Epithelial cell of proximal tubule (primary cell): Measurements from ENCODE around the gene TGM3. TPM values are rescaled to one million over a fixed set of nuclear protein-coding genes. Genes with fewer than 3 reads are reported as not detected.

Experiments used
- DNase-seq: peaks from one replicate; pipeline ENCODE4 v3.0.0-alpha.2; 2011; ENCODE audit warnings: low read depth
- H3K4me3 ChIP-seq: 2 replicates; pipeline ENCODE4 v1.5.1; 2011; ENCODE audit warnings: low read depth, mild to moderate bottlenecking, low read length
- total RNA-seq: library from RNA; depleted of rRNA; stranded (reverse); fragments of >200 nt; gene quantifications from 2 replicates; pipeline ENCODE4 v1.2.3, GENCODE V29; 2015
- TF ChIP-seq, protein P1 (sequence below): conservative IDR thresholded peaks from 2 replicates; pipeline ENCODE4 v1.5.1; 2012; ENCODE audit warnings: low read depth, mild to moderate bottlenecking, low read length

Gene TGM3
- total RNA-seq, 1 donor from 2014 or later: not detected

DNA sequence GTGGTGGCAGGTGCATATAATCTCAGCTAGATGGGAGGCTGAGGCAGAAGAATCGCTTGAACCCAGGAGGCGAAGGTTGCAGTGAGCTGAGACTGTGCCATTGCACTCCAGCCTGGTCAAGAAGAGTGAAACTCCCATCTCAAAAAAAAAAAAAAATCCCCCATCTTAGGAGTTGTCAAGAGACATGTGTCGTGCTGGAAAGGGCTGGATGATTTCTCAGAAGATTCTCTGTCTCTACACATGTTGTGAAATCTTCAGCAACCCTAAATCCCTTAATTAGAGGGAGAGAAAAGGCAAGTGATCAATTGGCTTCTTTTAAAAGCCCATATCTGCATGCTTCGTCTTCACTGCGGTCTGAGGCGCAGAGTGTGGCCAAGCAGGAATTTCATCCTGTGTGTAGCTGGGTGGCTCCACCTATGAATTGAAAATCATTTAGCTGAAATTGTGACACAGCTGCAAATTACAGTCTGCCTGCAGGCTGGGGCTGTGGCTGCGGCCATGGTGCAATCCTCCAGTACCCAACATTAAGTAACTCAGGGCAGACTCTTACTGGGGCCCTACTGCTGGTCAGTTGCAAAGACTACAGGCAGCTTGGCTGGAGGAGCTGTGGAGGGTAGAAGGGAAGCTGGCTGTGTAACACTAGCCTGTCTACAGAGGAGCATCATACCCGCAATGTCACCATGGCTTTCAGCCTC, 3.2 kb upstream of the TGM3 start:
- TF ChIP-seq, protein P1, sequence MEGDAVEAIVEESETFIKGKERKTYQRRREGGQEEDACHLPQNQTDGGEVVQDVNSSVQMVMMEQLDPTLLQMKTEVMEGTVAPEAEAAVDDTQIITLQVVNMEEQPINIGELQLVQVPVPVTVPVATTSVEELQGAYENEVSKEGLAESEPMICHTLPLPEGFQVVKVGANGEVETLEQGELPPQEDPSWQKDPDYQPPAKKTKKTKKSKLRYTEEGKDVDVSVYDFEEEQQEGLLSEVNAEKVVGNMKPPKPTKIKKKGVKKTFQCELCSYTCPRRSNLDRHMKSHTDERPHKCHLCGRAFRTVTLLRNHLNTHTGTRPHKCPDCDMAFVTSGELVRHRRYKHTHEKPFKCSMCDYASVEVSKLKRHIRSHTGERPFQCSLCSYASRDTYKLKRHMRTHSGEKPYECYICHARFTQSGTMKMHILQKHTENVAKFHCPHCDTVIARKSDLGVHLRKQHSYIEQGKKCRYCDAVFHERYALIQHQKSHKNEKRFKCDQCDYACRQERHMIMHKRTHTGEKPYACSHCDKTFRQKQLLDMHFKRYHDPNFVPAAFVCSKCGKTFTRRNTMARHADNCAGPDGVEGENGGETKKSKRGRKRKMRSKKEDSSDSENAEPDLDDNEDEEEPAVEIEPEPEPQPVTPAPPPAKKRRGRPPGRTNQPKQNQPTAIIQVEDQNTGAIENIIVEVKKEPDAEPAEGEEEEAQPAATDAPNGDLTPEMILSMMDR: no peak
- H3K4me3 ChIP-seq: no peak overlapping the region
- DNase-seq: no peak

- TF ChIP-seq, protein P1: no peak
- no peak for DNase-seq
- no peak overlapping the region for H3K4me3 ChIP-seq
Measured at GRCh38 chr20:2293486-2293885, 2.3 kb upstream of the TGM3 start.

- TF ChIP-seq, protein P1: no peak
- no peak overlapping the region for H3K4me3 ChIP-seq
- DNase-seq: no peak
Measured at GRCh38 chr20:2293971-2294370, 1.8 kb upstream of the TGM3 start.

GRCh38 chr20:2295286-2295685, 515 bp upstream of the TGM3 start:
- H3K4me3 ChIP-seq: no peak overlapping the region
- TF ChIP-seq, protein P1: no peak
- DNase-seq: no peak

- H3K4me3 ChIP-seq: no peak overlapping the region
- TF ChIP-seq, protein P1: no peak
- DNase-seq: no peak
Measured at GRCh38 chr20:2296524-2297356, 939 bp downstream of the TGM3 start.

- DNase-seq: no peak
- H3K4me3 ChIP-seq: no peak overlapping the region
- TF ChIP-seq, protein P1: no peak
Measured at GRCh38 chr20:2297357-2297728, 1.5 kb downstream of the TGM3 start.
